Testis (tissue), 3 donors: ENCODE results near the gene ST6GALNAC1. TPM values are rescaled to one million over a fixed set of nuclear protein-coding genes. Genes with fewer than 3 reads are reported as not detected.
A peak's percentile ranks its signal among the peaks of the same experiment; 100 is the strongest.

Experiments
- DNase-seq: peaks from one replicate; pipeline ENCODE4 v3.0.0-alpha.2; 2019
- H3K27ac ChIP-seq, 2 donors: fragments of 200-600 bp; sonication (generic); one replicate each; pipeline ENCODE4 v1.5.1; 2019
- H3K27me3 ChIP-seq: fragments of 200-600 bp; sonication (generic); one replicate; pipeline ENCODE4 v1.5.1; 2019
- H3K36me3 ChIP-seq: fragments of 200-600 bp; sonication (generic); one replicate; pipeline ENCODE4 v1.5.1; 2017; ENCODE audit warnings: low read depth; ENCODE audit errors: missing control alignments
- H3K4me1 ChIP-seq: fragments of 200-600 bp; sonication (generic); one replicate; pipeline ENCODE4 v1.5.1; 2019
- H3K4me3 ChIP-seq, 2 donors: fragments of 200-600 bp; sonication (generic); one replicate each; pipeline ENCODE4 v1.5.1; 2017 to 2019
- H3K9me3 ChIP-seq: fragments of 200-600 bp; sonication (generic); one replicate; pipeline ENCODE4 v1.5.1; 2017
- POLR2A ChIP-seq: fragments of 450-650 bp; IDR thresholded peaks from one replicate; pipeline ENCODE4 v1.6.1; 2017; ENCODE audit warnings: antibody characterized with exemption, mild to moderate bottlenecking, moderate library complexity
- WGBS, 2 donors: methylation state at CpG; one replicate each; pipeline ENCODE4 v1.1.5; 2018; 5-methylcytosine and 5-hydroxymethylcytosine counted together
- intact Hi-C: fragments of 100-400 bp; cut with DNase I; formaldehyde crosslinking; loops from one replicate; pipeline ENCODE4 v1.15.1; 2023; ENCODE audit warnings: low total_unique reads
- polyA plus RNA-seq: library from polyadenylated mRNA; stranded (reverse); fragments of 350-450 nt; fragmentation: Illumina TruSeq; extraction: RNeasy Lipid Tissue Mini Kit (QIAGEN cat#74804); gene quantifications from one replicate; pipeline ENCODE4 v1.2.3, GENCODE V29; 2014; ENCODE audit warnings: low read depth, low replicate concordance; ENCODE audit not compliant: insufficient read depth
- total RNA-seq, 2 donors: library from RNA; depleted of rRNA; stranded (reverse); fragments of >200 nt; gene quantifications; one replicate each; pipeline ENCODE4 v1.2.3, GENCODE V29; 2016
- TF ChIP-seq, protein P1 (sequence below), 3 experiments: fragments of 450-650 bp in 2 of 3; fragments of 200-600 bp in 1 of 3; sonication (generic) in 1 of 3; IDR thresholded peaks; one replicate each; pipeline ENCODE4 v1.5.1; 2016 to 2019; ENCODE audit warnings: antibody characterized with exemption in 3 of 3, mild to moderate bottlenecking in 2 of 3, moderate library complexity in 1 of 3

ST6GALNAC1 gene
- total and polyA plus RNA-seq, 3 donors from 2014 or later, result 11.9 to 20.6 (median 20.1) TPM

- Histone ChIP-seq H3K4me3 (no peak overlapping the region), H3K36me3 (no peaks in the 10 kb centered on the region), H3K9me3 (no peaks in the 10 kb centered on the region), H3K27me3 (no peaks in the 10 kb centered on the region), H3K27ac (peak overlapping the region; percentile 59 to 70), H3K4me1 (peaks cover 53% of the 10 kb centered on the region)
- no peak for DNase-seq
- intact Hi-C loops, result no loop called here
- no peak for TF ChIP-seq POLR2A
- TF ChIP-seq, protein P1, sequence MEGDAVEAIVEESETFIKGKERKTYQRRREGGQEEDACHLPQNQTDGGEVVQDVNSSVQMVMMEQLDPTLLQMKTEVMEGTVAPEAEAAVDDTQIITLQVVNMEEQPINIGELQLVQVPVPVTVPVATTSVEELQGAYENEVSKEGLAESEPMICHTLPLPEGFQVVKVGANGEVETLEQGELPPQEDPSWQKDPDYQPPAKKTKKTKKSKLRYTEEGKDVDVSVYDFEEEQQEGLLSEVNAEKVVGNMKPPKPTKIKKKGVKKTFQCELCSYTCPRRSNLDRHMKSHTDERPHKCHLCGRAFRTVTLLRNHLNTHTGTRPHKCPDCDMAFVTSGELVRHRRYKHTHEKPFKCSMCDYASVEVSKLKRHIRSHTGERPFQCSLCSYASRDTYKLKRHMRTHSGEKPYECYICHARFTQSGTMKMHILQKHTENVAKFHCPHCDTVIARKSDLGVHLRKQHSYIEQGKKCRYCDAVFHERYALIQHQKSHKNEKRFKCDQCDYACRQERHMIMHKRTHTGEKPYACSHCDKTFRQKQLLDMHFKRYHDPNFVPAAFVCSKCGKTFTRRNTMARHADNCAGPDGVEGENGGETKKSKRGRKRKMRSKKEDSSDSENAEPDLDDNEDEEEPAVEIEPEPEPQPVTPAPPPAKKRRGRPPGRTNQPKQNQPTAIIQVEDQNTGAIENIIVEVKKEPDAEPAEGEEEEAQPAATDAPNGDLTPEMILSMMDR (IDR thresholded peaks at IDR 0.05), result no peak
- 56 to 72% methylated on average over 12 of the region's 12 CpGs for WGBS, 2 donors
Measured at GRCh38 chr17:76682296-76682695, 38.7 kb upstream of the ST6GALNAC1 start.

DNA sequence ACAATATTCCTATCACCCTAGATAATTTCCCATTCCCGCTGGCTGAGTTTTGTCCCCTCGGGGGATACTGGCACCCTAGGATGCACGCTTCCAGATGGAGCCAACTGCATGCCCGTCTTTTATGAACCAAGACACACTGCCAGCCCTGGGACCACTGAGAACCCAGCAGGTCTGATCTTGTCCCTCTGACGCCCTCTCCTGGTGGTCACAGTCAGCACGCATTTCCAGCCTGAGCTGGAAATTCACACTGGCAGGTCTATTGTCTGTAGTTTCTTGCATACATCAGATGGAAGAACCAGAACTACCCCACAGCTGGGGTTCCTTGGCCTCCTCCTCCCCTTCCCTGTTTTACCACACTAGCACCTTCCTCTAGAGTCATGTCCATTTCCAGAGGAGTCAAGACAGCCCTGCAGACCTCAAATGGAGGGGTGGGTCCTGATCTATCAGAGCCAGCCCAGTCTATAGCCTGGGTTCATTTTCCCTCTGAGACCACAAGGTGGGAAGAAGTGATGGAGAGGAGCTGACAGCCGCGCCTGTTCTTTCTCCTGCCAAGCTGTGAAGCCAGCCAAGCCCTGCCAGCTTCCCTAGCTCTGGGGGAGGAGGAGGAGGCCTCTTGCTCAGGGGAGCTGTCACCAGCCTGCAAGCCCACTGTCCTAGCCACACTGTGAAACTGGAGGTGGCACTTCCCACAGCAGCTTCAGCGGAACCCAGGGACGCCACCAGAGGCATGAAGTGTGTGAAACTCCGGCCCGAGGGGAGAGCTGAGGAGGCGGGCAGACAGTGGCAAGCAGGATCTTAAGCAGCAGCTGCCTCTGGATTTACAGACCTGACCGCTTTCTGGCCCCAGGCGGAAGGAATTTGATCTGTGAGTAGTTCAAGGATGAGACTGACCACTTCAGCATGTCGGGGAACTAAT is 37.9 kb upstream of the ST6GALNAC1 start:
- Histone ChIP-seq H3K4me3 (no peak overlapping the region), H3K27ac (peak overlapping the region; percentile 59 to 70), H3K9me3 (no peaks in the 10 kb centered on the region), H3K36me3 (no peaks in the 10 kb centered on the region), H3K4me1 (peaks cover 45% of the 10 kb centered on the region), H3K27me3 (no peaks in the 10 kb centered on the region)
- 40 to 53% methylated on average over 14 to 16 of the region's 16 CpGs for WGBS, 2 donors
- TF ChIP-seq POLR2A, result no peak
- TF ChIP-seq, protein P1 (IDR thresholded peaks at IDR 0.05), result peak; percentile 74 to 77 (median 77)
- DNase-seq, result peak; percentile 87
- intact Hi-C loops, result no loop called here

DNA sequence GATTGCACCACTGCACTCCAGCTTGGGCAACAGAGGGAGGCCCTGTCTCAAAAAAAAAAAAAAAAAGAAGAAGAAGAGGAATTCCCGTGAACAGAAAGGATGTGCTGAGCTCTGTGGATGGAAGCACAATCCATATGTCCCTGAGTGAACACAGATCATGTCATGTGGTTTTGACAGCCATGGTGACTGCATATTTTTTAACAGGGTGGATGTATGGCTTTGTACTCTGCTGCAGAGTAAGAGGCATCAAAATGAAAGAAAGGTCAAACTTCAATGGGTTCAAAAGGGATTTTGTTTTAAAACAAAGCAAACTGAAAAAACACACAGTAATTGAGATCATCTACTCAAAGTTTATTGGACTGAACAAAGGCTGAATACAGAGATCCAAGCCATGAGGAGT is 35.7 kb upstream of the ST6GALNAC1 start:
- TF ChIP-seq, protein P1 (IDR thresholded peaks at IDR 0.05), result no peak
- TF ChIP-seq POLR2A, result no peak
- H3K4me3 ChIP-seq, result no peak overlapping the region
- 79 to 81% methylated on average over 1 of the region's 1 CpG for WGBS, 2 donors
- no peaks in the 10 kb centered on the region for H3K36me3 ChIP-seq
- no peaks in the 10 kb centered on the region for H3K27me3 ChIP-seq
- no peaks in the 10 kb centered on the region for H3K9me3 ChIP-seq
- H3K4me1 ChIP-seq, result peaks cover 32% of the 10 kb centered on the region
- DNase-seq, result no peak
- intact Hi-C loops, result no loop called here
- no peak overlapping the region for H3K27ac ChIP-seq

DNA sequence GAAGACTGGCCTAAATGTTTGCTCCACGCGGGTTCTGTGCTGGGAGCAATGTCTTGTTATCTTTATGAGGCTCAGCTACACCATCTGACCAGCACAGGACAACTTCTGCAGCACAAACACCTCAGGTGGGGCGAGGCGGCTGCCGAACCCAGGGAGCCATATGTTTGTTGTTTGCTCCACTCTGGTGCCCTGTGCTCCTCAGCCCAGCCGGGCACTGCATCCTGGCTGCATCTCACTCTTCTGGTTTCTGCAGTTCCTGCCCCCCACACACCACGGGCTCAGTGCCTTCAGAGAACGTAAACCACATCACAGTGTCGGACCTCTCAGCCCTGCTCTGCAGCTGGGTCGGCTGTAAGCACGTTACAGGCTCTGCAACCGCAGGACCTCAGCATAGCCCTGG is 34.8 kb upstream of the ST6GALNAC1 start:
- Histone ChIP-seq H3K9me3 (no peaks in the 10 kb centered on the region), H3K27ac (no peak overlapping the region), H3K4me1 (peaks cover 29% of the 10 kb centered on the region), H3K4me3 (no peak overlapping the region), H3K36me3 (no peaks in the 10 kb centered on the region), H3K27me3 (no peaks in the 10 kb centered on the region)
- TF ChIP-seq, protein P1 (IDR thresholded peaks at IDR 0.05), result no peak
- TF ChIP-seq POLR2A, result no peak
- intact Hi-C loops, result no loop called here
- 78 to 79% methylated on average over 10 to 12 of the region's 12 CpGs for WGBS, 2 donors
- DNase-seq, result no peak
